22Rv1 (cell line): Measurements from ENCODE around the gene PEX14.

Experiments used
- H3K27ac ChIP-seq: fragments of 450-650 bp; 2 replicates; pipeline ENCODE4 v1.5.1; 2017
- ZFX ChIP-seq: fragments of 450-650 bp; IDR thresholded peaks from 2 replicates; pipeline ENCODE4 v1.6.1; 2017; ENCODE audit warnings: antibody characterized with exemption, borderline replicate concordance
- TF ChIP-seq, protein P1 (sequence below): fragments of 450-650 bp; IDR thresholded peaks from 2 replicates; pipeline ENCODE4 v1.5.1; 2017; ENCODE audit warnings: mild to moderate bottlenecking

PEX14 gene

GRCh38 chr1:10672343-10673050 lies 197.7 kb downstream of the PEX14 start:
- TF ChIP-seq, protein P1, sequence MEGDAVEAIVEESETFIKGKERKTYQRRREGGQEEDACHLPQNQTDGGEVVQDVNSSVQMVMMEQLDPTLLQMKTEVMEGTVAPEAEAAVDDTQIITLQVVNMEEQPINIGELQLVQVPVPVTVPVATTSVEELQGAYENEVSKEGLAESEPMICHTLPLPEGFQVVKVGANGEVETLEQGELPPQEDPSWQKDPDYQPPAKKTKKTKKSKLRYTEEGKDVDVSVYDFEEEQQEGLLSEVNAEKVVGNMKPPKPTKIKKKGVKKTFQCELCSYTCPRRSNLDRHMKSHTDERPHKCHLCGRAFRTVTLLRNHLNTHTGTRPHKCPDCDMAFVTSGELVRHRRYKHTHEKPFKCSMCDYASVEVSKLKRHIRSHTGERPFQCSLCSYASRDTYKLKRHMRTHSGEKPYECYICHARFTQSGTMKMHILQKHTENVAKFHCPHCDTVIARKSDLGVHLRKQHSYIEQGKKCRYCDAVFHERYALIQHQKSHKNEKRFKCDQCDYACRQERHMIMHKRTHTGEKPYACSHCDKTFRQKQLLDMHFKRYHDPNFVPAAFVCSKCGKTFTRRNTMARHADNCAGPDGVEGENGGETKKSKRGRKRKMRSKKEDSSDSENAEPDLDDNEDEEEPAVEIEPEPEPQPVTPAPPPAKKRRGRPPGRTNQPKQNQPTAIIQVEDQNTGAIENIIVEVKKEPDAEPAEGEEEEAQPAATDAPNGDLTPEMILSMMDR, result no peak
- no peak for TF ChIP-seq ZFX
- no peak overlapping the region for H3K27ac ChIP-seq

DNA sequence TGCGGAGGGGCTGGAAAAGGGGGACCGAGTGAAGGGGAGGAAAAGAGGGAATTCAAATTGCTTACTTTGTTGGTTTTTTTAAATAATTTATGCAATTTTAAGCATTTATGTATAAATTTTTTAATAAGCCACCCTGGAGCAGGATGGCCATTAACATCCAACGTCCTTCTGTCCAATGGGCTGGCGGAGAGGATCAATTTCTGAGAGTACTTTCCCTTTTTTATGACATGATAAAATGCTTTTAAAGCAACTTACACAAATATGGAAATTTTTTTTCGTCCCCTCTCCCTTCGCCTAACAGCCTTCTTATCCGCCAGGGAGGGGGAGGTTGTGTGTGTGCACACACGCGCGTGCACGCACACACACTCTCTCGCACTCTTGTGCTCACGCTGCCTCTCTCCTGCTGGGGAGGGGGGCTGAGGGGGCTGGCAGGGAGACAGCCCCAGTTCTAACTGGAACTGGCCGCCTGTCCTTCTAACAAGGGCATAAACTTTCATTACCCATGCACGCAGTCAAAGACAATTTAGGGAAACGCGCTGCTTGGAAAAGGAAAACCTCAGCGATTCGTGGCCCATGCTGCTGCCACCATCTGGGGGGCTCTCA lies 198.5 kb downstream of the PEX14 start:
- TF ChIP-seq, protein P1, result no peak
- no peak for TF ChIP-seq ZFX
- 0 out of 2 replicates have a peak overlapping the region, but pooled peaks have one; percentile 12 for H3K27ac ChIP-seq

DNA sequence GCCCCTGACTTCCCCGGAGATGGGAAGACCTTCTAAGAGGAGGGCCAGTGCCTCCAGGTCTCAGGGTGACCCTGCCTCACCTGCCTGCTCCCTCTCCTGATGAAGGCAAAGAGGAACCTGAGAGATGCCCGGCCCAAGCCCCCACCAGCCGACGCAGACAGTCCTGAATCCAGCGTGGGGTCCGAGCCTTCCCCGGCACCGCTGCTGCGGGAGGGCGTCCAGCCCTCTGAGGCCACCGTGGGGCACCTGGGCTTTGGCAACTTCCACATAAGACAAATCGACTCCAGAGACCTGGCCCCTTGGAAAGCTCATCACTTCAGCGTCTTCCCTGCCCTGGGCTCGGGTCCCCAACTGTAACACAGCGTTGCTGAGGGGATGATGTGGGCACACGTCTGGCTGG lies 199.5 kb downstream of the PEX14 start:
- TF ChIP-seq, protein P1, result no peak
- no peak for TF ChIP-seq ZFX
- peak overlapping the region; percentile 42 for H3K27ac ChIP-seq

GRCh38 chr1:10674700-10675609 lies 200.2 kb downstream of the PEX14 start:
- H3K27ac ChIP-seq, result peak overlapping the region; percentile 42
- no peak for TF ChIP-seq ZFX
- TF ChIP-seq, protein P1, result no peak

DNA sequence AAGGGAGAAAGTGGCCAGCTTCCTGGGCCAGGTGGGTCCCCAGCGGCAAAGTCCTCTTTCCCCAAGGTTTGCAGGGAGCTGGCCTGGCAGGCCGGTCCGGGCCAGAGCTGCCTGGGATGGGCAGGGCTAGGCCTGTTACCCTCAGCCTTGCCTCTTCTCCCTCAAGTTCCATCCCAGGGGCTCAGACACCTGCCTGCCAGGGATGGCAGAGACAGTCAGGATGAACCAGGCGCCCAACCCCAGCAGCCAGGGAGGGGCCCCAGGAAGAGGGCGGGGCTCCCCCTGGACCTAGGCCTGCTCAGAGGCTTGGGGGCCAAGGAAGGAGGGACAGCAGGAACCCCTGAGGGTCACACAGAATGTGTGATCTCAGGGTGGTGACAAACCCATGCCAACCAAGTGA lies 201.1 kb downstream of the PEX14 start:
- H3K27ac ChIP-seq, result peak overlapping the region; percentile 42

GRCh38 chr1:10676963-10677362 lies 202.2 kb downstream of the PEX14 start:
- peak overlapping the region; percentile 75 for H3K27ac ChIP-seq

More for the DNA sequence above, 201.1 kb downstream of the PEX14 start:
- TF ChIP-seq ZFX, result no peak
- TF ChIP-seq, protein P1, result no peak

More at GRCh38 chr1:10676963-10677362, 202.2 kb downstream of the PEX14 start:
- TF ChIP-seq, protein P1, result no peak
- no peak for TF ChIP-seq ZFX
